Measurements from ENCODE around the gene GNLY.
"Not testable (repeated sequence)": the region's sequence is repeated elsewhere in the genome, so short reads cannot be mapped to it uniquely, and the experiment has no call there.

Gene GNLY

DNA sequence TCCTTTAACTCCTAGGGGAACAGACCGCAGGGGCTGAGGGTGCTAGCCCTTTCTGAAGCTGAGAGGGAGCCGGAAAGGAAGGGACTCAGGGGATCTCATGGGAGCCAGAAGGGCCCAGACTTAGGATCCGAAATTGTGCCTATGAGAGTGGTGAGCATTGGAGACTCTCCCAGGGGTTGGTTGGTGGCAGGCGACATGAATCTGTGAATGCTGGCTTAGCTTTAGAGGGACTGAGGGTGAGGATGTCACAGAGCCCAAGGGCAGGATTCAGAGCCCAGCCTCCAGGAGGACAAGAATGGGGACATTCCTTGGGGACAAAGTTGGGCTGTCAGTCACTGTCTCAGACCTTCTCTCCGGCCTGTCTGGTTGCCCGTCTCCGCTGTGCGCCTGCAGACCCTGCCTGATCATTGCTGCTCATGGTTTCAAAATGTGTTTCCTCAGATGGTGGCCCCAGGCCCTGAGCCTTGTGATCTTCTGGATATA is 17.5 kb downstream of the GNLY start:
- DNase-seq: no peak

DNA sequence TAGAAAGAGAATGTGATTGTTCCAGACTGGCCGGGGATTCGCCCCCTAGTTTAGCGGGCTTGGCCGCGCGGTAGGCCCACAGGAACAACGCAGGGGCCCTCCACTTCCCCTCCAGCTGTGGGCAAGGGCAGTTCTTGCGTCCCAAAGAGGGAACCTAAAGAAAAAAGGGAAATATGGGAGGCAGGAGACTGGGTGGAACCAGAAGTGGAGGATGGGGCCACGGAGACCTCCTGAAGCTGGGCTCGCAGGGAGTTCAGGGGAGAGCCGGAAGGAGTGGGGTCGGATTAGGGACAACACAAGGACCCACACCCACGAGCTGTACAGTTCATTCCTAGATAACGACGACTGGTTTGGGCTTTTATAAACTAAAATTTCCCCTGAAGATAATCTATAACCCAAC is 18.2 kb downstream of the GNLY start:
- no peak for DNase-seq

DNA sequence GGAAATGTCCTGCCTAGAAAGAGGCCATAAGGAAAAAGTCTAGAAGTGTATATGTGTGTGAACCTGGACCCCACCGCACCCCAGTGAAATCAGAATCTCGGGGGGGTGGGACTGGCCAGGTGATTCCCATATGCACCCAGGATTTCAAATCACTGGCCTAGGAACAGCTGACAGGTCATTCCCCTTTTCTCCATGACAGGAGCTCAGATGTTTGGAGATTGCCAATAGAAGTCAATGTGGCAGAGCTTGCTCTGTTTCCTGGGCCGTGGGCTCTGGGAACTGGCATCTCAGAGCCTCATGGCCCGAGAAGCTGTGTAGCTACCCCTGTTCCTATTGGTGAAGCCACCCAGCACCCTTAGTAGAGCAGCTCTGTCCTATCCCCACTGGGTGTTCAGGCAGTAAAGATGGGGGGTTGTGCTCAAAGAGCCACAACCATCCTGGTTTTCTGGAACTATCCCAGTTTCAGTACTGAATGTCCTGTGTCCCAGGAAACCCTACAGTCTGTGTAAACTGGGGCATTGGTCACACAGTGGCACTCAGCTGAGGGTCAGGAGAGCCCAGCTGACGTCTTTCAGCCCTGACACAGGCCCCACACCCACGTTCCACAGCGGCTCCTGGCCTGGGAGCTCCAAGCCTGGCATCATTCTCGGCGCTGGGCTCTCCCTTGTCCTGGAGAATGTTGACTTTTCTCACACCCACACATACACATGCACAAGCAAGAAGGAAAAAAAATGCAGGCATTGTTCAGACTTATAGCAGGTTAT is 18.9 kb downstream of the GNLY start:
- DNase-seq: no peak

DNA sequence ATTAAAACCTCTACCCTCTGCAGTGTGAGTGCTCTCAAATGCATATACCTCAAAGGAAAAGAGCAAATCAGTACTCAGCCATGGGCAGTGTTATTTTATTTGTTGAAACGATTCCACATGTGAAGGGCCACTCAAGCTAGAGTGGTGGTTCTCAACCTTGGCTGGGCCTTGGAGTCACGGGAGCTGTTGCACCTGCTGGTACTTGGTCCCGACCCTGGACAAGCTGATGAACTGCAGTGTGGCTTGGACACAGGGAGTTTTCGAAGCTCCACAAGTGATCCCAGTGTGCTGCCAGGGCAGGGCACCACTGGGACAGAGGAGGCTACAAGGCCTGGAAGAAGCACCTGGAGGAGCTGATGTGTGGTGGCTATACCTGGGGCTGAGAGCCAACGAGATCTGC is 19.7 kb downstream of the GNLY start:
- DNase-seq: no peak

DNA sequence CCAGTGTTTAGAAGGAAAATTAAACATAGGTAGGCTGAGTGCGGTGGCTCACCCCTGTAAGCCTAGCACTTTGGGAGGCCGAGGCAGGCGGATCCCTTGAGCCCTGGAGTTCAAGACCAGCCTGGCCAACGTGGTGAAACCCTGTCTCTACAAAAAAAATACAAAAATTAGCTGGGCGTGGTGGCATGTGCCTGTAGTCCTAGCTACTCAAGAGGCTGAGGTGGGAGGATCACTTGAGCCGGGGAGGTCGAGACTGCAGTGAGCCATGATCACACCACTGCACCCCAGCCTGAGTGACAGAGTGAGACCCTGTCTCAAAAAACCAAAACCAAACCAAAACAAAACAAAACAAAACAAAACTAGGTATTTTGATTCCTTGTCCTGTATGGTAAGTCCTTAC is 20.3 kb downstream of the GNLY start:
- not testable (repeated sequence) for DNase-seq

DNA sequence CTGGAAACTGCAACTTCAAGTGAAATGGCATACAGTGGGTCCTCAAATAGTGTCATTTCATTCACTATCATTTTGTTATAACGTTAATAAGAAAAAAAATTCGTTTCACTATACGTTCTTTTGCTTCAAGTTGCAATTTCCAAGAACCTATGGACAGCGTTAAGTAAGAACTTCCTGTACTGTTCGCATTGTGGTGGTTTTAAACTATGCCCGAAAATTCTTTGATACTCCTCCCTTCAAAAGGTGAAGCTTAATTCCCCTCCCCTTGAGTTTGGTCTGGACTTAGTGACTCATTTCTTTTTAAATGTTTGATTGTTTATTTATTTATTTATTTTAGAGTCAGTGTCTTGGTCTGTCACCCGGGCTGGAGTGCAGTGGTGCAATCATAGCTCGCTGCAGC is 20.7 kb downstream of the GNLY start:
- no peak for DNase-seq

DNA sequence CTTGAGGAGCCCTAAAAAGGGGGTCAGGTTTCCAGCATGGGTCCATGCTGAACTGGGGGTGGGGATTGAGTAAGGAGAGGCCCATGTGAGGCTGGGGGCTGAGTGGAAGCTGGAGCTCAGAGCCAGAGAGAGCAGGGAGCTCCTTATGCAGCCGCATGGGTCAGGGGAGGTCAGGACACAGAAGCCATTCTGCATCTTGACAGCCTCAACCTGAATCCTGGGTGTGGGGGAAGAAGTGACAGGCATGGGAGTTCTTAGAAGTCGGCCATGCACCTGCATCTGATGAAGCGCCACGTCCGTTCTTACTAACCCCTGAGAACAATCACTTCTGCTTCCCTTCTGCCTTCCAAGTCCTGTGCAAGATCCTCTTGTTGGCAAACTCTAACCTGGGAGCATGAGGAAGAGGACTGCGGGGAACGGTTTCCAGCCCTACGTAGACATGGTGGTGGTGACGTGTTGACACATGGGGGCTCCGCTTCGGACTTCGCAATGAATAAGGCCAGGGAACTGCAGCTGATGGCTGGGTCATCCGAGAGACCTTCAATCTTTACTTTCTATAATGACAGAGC is 22.3 kb downstream of the GNLY start:
- DNase-seq: no peak

DNA sequence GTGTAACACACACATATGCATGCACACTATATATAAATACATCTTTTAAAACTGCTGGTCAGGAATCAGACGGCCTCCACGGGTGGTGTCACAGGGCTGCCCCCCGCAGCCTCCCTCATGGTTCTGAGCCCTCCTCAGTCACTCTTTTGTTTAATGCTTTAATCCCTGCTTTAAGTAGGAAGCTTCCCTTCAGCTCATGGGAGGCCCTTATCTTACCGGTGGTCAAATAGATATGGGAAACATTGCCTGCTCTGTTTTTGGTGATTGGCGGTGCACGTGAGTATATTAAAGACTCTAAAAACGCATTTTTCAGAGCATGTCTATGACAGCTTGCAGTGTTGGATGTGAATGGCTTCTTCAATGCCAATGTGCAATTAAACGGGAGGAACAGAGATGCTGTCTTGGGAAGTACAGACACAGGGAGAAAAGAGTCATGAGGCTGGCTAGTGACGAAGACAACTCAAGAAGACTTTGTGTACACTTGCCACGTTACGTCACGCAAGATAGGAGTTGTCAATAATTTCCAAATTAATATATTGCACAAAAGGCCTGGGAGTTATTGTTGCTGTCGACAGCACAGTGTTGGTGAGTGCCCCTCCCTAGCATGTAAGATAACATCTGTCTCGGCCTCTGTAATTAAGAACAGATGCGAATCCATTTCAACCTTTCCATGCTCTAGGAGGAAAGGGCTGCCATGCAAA is 23.3 kb downstream of the GNLY start:
- DNase-seq: peak; percentile 14

DNA sequence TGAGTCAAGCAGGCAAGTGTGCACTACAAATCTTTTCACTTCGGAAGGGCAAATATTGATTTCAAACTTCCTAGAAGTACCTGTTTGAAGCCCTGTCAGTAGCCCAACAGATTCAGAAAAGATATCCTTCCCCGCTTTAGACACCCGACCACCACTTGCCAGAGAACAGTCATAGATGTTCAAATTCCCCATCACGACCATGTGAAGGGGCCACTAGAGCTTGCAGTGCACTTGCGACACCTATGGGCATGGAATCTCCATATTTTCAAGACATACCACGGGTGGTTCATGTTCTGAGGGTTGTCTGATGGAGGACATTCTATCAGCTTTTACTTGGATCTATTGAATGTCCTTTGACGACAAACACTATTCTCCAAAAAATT is 23.8 kb downstream of the GNLY start:
- no peak for DNase-seq

DNA sequence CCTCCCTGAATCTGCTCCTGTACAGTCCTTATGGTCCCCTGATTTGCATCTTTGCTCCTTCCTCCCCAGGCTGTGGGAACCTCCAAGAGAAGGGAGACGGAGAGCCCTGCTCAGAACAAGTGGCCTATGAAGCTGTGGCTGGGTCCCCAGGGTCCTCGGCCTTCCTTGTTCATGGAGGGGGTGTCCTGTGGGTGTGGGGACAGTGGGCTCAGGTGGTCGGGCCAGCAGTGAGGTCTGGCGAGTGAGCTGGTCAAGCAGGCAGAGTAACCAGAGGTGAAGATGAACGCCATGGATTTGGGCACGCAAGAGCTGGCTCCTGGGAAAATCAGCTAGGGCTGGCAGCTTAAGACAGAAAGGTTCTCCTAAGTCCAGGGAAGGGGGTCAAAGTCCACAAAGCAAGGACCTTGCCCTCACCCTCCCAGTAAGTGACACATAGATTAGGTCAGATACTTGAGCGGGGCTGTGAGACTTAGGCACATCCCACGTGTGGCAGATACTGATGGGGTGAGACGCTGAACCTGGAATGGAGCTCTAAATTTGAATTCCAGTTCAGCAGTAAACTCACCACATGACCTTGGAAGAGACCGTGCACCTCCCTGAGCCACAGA is 24.8 kb downstream of the GNLY start:
- DNase-seq: no peak

DNA sequence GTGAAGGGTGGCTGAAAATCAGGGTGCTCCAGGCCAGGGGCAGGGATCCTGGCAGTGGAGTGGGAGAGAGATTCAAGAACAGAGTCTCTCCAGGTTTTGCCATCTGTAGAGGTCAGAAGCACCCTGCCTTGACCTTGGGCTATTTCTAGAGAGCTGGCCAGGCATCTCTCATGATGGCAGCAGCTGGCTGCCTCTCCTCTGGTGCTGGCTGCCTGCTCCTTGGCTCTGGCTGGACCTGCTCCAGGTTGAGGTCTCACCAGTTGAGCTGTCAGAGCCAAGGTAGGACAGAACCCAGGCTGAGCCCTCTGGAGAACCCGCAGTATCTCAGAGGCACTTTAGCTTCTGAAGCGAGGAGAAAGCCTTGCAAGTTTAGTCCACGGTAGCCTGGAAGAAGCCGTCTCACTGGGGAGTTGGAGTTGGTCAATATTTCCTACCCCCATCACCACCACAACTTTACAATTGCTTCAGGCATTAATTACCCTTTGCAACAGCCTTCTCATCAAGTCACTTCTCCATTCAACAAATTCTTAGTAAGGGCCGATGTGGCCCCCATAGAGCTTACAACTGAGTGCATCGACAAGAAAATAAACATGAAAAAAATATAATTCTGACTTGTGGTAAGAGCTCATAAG is 25.6 kb downstream of the GNLY start:
- no peak for DNase-seq

DNA sequence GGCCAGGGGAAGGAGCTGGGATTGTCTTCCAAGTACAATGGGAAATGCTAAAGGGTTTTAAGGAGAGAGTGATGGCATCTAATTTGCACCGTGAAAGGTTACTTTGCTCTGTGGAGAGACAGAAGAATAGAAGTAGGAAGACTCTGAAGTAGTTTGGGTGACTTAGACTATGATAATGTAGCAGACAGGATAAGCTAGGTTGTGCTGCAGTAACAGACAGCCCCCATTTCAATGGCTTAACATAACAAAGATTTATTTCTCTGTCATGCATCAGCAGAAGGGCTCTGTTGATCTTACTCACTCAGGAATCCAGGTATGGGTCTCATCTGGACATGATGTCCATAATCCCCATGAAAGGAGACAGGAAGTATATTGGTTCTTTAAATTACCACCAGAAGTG is 26.4 kb downstream of the GNLY start:
- no peak for DNase-seq

DNA sequence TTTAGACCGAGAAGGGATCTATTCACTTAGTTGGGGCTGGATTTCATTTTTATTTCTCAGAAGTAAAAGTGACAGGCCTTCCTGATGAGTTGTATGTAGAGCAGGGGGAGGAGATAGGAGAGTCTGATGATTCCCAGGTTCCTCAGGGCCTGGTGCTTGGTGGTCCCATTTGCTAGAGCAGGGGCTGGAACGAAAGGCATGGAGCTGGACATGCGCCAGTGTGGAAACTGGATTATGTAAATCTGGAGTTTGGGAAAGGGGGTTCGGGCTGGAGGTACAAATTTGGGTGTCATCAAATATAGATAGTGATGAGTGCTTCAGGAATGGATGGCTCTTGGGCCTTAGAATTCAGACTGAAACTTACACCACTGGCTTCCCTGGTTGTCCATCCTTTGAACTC is 27.5 kb downstream of the GNLY start:
- DNase-seq: no peak

DNA sequence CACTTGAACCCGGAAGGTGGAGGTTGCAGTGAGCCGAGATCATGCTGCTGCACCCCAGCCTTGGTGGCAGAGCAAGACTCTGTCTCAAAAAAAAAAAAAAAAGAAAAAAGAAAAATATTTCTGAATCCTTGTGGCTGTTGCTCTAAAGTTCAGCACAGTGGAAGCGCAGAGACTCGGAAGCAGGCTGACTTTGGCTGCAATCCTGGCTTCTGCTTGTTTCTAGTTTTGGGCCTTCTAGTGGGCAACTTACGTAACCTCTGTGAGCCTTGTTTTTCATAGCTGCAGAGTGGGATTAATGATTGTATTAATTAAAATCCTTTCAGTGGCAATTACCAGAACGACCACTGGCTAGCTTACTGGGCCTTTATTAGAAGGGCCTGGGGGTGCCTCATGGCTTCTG is 28.4 kb downstream of the GNLY start:
- DNase-seq: no peak

DNA sequence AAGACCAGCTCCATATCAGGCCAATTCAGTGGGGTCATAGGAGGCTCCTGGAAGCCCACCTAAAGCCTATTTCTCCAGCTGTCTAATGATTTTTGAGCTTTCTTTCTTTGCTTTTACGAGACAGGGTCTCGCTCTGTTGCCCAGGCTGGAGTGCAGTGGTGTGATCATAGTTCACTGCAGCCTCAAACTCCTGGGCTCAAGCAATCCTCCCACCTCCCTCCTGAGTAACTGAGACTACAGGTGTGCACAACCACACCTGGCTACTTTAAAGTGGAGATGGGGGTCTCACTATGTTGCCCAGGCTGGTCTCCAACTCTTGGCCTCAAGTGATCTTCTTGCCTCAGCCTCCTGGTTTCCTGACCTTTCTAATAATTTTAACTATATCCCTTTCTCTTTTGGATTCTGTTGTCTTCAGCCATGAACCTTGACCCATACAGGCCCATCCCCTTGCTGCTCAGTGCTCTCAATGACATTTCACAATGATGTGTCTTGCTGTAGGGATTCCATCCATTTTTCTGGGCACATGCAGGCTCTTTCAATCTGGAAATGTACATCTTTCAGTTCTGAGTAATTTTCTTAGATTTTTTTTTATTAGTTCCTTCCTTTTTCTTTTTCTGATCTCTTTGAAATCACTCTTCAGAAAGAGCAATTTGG is 29.7 kb downstream of the GNLY start:
- DNase-seq: no peak

DNA sequence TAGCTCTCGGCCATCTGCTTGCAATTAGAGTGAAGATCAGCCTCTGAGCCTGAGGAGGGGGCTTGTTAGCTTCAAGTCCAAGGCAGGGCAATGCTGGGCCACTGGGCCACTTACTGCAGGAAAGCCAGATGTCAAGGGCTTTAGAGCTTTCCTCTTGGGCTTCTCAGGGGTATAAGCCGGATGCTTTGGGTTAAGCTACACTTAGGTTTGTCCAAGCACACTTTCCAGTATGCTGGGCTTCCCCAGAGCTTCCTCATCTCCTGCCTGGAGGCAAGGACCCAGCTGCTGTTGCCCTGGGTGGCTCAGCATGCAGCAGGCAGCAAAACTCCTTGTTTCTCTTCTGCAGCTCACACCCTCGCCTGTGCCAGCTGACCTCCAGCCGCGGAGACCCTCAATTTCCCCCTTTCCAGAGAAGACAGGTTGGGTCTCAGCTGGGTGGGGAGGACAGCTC is 30.6 kb downstream of the GNLY start:
- no peak for DNase-seq

DNA sequence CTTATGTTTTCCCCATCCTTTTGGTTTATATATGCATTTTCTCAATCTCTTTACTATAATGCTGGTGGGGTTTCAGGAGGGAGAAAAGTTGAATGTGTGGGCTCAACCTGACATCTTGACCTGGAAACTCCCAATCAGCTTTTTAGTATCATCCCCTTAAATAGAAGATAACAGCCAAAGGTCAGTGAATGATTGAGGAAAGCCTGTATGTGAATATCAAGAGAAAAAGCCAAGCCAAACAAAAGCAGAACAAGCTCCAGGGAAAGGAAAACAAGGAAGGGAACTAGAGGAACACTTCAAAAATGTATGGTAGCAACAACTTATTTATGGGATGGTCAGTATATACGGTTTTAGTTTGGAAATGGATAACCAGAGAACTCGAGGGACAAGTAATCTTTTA is 31.3 kb downstream of the GNLY start:
- no peak for DNase-seq

DNA sequence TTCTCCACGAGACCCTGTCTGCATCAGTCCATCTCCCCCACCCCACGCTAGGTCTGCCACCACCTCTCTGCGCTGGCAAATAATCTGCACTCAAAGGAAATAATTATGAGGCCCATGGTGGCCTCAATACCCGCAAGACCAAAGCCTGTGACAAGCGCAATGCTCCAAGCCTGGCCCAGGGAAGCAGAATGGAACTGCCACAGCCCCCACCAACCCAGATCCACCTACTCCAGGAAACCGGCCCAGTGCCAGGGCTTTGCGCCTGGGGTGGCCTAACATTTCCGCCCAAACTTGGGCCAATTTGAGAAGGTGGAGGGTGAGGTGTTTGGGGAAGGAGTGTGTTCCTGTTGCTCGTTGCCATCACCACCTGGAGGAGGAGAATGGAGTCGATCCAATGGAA is 33.6 kb downstream of the GNLY start:
- DNase-seq: no peak

DNA sequence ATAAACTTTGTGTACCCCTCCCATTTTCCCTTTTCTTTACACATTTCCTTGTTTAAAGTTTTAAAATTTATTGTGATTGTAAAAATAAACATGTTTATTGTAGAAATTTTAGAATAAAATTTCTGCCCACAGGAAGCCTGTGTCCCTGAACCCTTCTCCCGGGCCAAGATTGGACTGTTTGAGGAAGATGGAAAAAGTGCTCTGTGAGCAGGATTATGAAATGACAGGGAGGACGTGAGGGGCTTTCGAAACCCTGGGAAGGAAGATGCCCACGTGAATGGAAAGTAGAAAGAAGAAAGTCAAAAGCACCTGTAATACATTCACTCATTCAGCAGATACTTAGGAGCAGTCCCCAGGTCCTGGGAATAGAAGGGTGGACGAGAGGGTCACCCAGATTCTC is 34.2 kb downstream of the GNLY start:
- DNase-seq: no peak

DNA sequence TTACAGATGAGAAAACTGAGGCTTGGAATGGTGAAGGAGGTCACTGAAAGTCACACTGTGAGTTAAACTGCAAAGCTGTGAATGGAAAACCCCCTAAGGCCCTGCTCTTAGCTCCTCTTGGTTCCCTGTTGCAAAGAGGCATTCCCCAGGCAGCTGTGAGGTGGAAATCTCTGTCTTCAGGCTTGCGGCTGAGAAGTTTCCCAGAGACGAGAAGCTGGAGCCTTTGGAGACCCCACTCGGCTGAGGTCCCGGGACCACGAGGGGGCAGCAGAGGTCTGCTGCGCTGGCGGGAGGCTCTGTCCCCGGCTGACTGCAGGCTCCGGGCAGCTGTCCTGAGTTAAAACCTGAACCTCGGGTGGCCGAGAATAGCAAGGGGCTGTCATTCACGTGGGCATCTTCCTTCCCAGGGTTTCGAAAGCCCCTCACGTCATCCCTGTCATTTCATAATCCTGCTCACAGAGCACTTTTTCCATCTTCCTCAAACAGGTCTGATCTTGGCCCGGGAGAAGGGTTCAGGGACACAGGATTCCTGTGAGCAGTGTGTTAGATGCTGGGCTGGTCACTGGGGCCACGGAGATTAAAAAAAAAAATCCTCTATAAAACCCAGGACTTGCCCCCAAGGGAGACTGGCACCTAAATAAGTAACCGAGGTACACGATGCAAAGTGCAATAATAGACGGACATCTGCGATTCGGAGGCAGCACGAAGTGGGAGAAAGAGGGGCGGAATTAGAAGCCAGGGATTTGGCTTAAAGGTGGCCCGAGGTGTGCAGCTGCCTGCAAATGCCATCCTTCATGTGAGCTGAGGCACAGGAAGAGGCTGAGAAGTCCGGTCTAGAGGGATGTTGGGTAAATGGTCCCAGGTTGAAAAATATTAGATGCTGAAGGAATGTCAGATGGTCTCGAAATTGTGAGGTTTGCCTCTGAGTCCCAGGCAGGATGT is 35.0 kb downstream of the GNLY start:
- DNase-seq: peak; percentile 77

DNA sequence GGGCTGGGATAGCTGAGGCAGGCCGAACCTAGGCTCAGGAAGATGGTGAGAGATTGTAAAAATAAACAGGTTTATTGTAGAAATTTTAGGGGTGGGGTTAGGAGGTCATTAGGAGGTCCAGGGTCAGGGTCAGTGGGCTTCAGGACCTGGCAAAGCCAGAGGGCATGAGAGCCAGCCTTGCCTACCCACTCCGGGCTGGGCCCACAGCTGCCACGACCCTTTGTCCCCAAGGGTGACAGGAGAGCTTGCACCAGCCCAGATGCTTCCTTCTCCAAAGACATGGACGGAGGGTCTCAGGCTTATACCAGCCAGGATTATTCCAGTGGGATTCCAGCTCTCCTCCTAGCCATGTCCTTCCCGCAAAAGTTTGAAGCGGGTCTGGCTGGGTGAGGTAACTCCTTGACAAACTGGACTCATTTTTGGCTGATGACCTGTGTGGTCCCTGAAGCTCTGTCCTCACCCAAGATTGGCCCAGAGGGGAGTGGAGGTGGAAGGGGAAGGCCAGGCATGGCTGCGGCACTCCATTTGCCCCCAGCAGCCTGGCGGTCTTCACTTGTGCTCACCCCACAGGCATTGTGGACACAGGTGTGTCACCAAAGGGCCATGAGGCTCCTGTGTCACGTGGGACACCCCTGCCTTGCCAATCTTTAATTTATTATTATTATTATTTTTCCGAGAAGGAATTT is 35.8 kb downstream of the GNLY start:
- no peak for DNase-seq

Data from NCI-H2171 treated with DMSO at 0.1 percent for 48 hours (cell line).